Lung (tissue), 12 donors: ENCODE measurements around the gene CPNE1. TPM values are rescaled to one million over a fixed set of nuclear protein-coding genes. Genes with fewer than 3 reads are reported as not detected.

Experiments
- ATAC-seq: fragments of 200-7000 bp; cut with Tn5 transposase; one replicate; pipeline ENCODE4 v1.9.1; 2020; ENCODE audit warnings: moderate number of reproducible peaks; ENCODE audit not compliant: insufficient read depth, low FRiP score
- DNase-seq, 3 donors: peaks; one replicate each; pipeline ENCODE4 v3.0.0-alpha.2; 2013 to 2017
- H3K27ac ChIP-seq, 2 donors: one replicate each; pipeline ENCODE4 v1.5.1; 2013; ENCODE audit warnings: mild to moderate bottlenecking in 2 of 2, moderate library complexity in 2 of 2, control low read depth in 1 of 2, inconsistent platforms in 1 of 2, low read depth in 1 of 2, low read length in 1 of 2
- H3K27me3 ChIP-seq, 3 donors: one replicate each; pipeline ENCODE4 v1.5.1; 2013; ENCODE audit warnings: low read length in 2 of 3; ENCODE audit not compliant: control insufficient read depth in 3 of 3, insufficient read depth in 3 of 3
- H3K36me3 ChIP-seq, 4 donors: one replicate each; pipeline ENCODE4 v1.5.1; 2013; ENCODE audit warnings: low read length in 4 of 4, mild to moderate bottlenecking in 1 of 4, moderate library complexity in 1 of 4; ENCODE audit not compliant: control insufficient read depth in 4 of 4, insufficient read depth in 4 of 4
- H3K4me1 ChIP-seq, 5 donors: one replicate each; pipeline ENCODE4 v1.5.1; 2013; ENCODE audit warnings: low read length in 5 of 5, mild to moderate bottlenecking in 2 of 5, moderate library complexity in 1 of 5; ENCODE audit not compliant: control insufficient read depth in 5 of 5, insufficient read depth in 5 of 5
- H3K4me3 ChIP-seq: one replicate; pipeline ENCODE4 v1.5.1; 2013; ENCODE audit warnings: mild to moderate bottlenecking, control low read depth, moderate library complexity
- H3K9ac ChIP-seq, 2 donors: one replicate each; pipeline ENCODE4 v1.5.1; 2013; ENCODE audit warnings: low read length in 2 of 2, control low read depth in 1 of 2; ENCODE audit not compliant: insufficient read depth in 1 of 2
- H3K9me3 ChIP-seq, 4 donors: one replicate each; pipeline ENCODE4 v1.5.1; 2013; ENCODE audit warnings: low read length in 3 of 4, mild to moderate bottlenecking in 1 of 4, moderate library complexity in 1 of 4; ENCODE audit not compliant: control insufficient read depth in 4 of 4, insufficient read depth in 3 of 4
- WGBS, 2 donors: extraction: QIAGEN DNeasy Blood & Tissue Kit; methylation state at CpG; one replicate each; pipeline ENCODE4 v1.1.7; 2013; 5-methylcytosine and 5-hydroxymethylcytosine counted together
- polyA plus RNA-seq, 2 donors: library from polyadenylated mRNA; stranded (reverse); fragments of 200-250 nt; gene quantifications; one replicate each; pipeline ENCODE4 v1.2.1, GENCODE V29; 2013
- total RNA-seq, 2 donors: library from RNA; depleted of rRNA in 1 of 2; stranded (reverse); fragments of >200 nt in 1 of 2; gene quantifications; one replicate each; pipeline ENCODE4 v1.2.1, GENCODE V29; 2014 to 2021
- TF ChIP-seq, protein P1 (sequence below): IDR thresholded peaks from 2 replicates; pipeline ENCODE4 v1.5.1; 2012; ENCODE audit warnings: mild to moderate bottlenecking; ENCODE audit errors: control extremely low read depth, extremely low read depth
- donor health status: control.
- donor health status: control.
- donor health status: Bipolar disorder and iron deficiency.
- donor health status: healthy.
- donor health status: DM: yes; HTN: yes; CAD: no.

CPNE1 gene
- total and polyA plus RNA-seq, 4 donors: 91.9 to 180 (median 140) TPM

DNA sequence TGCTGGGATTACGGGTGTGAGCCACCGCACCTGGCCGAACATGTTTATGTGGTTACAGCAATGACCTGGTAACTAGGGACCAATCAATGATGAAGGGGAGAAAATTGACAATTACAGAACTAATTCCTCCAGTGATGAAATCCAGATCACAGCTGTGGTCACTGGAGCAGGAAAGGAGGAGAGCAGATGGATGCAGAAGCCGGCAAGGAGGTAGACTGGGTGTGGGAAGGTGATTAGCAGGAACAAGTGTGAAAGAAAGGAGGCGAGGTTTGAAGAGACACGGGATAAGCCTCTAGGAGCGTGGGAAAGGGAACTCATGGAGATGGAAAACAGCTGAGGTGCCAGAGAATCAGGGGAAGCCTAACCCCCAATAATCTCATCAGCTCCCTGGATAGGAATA is 66.2 kb downstream of the CPNE1 start:
- Histone ChIP-seq H3K4me1 (peaks cover 0 to 15% (median 0%) of the 10 kb centered on the region in 5 donors), H3K9ac (no peak overlapping the region), H3K27ac (no peak overlapping the region), H3K36me3 (no peaks in the 10 kb centered on the region), H3K27me3 (peaks cover 3 to 22% (median 5%) of the 10 kb centered on the region in 3 donors), H3K9me3 (no peaks in the 10 kb centered on the region), H3K4me3 (no peak overlapping the region)
- TF ChIP-seq, protein P1, sequence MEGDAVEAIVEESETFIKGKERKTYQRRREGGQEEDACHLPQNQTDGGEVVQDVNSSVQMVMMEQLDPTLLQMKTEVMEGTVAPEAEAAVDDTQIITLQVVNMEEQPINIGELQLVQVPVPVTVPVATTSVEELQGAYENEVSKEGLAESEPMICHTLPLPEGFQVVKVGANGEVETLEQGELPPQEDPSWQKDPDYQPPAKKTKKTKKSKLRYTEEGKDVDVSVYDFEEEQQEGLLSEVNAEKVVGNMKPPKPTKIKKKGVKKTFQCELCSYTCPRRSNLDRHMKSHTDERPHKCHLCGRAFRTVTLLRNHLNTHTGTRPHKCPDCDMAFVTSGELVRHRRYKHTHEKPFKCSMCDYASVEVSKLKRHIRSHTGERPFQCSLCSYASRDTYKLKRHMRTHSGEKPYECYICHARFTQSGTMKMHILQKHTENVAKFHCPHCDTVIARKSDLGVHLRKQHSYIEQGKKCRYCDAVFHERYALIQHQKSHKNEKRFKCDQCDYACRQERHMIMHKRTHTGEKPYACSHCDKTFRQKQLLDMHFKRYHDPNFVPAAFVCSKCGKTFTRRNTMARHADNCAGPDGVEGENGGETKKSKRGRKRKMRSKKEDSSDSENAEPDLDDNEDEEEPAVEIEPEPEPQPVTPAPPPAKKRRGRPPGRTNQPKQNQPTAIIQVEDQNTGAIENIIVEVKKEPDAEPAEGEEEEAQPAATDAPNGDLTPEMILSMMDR: no peak
- WGBS, 2 donors: 74 to 81% methylated on average over 7 of the region's 7 CpGs
- no peak for DNase-seq
- no peak for ATAC-seq

DNA sequence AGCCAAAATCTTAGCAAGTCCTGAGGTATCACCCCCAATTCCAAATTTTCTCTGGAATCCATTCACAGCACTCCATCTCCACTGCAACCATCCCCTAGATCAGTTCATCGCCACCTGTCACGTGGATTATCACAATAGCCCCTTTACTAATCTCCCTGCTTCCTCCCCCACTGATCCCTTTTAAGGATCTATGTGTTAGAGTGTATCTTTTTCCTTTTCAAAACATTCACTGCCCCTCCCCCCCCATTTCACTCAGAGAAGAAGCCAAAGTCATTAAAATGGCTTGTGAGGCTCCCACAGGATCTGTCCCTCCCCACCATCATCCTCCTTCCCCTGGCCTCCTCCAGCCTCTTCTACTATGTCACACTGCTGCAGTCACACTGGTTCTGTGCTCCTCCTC is 67.5 kb downstream of the CPNE1 start:
- H3K27me3 ChIP-seq: peaks cover 1 to 13% (median 5%) of the 10 kb centered on the region in 3 donors
- no peaks in the 10 kb centered on the region for H3K9me3 ChIP-seq
- peaks cover 0 to 15% (median 0%) of the 10 kb centered on the region in 5 donors for H3K4me1 ChIP-seq
- TF ChIP-seq, protein P1: no peak
- H3K27ac ChIP-seq: no peak overlapping the region
- H3K4me3 ChIP-seq: no peak overlapping the region
- WGBS, 2 donors: 90 to 93% methylated on average over 2 of the region's 2 CpGs
- DNase-seq: no peak
- no peak for ATAC-seq
- H3K9ac ChIP-seq: no peak overlapping the region
- no peaks in the 10 kb centered on the region for H3K36me3 ChIP-seq

DNA sequence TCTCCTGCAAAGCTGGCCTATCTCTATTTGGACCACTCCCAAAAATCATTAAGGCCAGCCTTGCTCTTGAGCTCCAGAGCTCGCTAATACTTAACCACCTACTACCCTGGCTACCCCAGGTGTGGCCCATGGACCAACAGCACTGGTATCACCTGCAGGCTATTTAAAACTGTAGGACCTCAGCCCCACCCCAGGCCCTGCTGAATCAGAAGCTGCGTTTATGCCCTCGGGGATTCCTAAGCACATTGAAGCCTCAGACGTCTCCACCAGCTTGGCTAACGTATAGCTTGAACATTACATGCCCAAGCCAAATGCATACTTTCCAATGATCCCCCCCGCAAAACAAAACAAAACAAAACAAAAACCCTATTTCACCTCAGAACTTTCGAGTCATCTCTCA is 68.8 kb downstream of the CPNE1 start:
- ATAC-seq (no peak), DNase-seq (no peak)
- Histone ChIP-seq H3K4me1 (peaks cover 0 to 4% (median 0%) of the 10 kb centered on the region in 5 donors), H3K9me3 (no peaks in the 10 kb centered on the region), H3K27ac (no peak overlapping the region), H3K9ac (no peak overlapping the region), H3K4me3 (no peak overlapping the region), H3K36me3 (no peaks in the 10 kb centered on the region), H3K27me3 (peaks cover 0 to 8% (median 5%) of the 10 kb centered on the region in 3 donors)
- TF ChIP-seq, protein P1: no peak
- 81 to 90% methylated on average over 7 of the region's 7 CpGs for WGBS, 2 donors

DNA sequence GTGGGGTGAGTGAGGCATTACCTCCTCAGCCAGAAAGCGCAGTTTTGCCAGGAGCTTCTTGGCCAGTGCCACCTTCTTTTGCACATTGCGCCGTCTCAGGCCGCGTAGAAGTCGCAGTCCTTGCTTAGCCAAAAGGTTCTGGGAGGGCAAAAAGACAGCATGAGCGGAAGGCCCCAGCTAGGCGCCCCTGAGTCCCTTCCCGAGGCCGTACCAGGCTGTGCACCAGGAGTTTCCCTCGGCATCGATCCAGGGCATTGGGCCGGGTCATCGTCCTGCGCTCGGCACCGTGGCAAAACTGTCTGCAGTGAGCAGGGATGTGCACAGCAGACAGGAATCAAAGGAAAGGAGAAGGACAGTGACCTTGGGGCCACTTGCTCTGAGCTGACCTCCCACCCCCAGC is 69.2 kb downstream of the CPNE1 start:
- H3K36me3 ChIP-seq: no peaks in the 10 kb centered on the region
- H3K9me3 ChIP-seq: no peaks in the 10 kb centered on the region
- WGBS, 2 donors: 92 to 96% methylated on average over 17 of the region's 17 CpGs
- H3K27me3 ChIP-seq: peaks cover 0 to 5% (median 4%) of the 10 kb centered on the region in 3 donors
- TF ChIP-seq, protein P1: no peak
- DNase-seq (no peak), ATAC-seq (no peak)
- no peak overlapping the region for H3K4me3 ChIP-seq
- no peaks in the 10 kb centered on the region for H3K4me1 ChIP-seq
- H3K9ac ChIP-seq: no peak overlapping the region
- no peak overlapping the region for H3K27ac ChIP-seq
